Liver (tissue), 3 donors: ENCODE data around the gene SSC4D.
"Not testable (repeated sequence)": the region's sequence is repeated elsewhere in the genome, so short reads cannot be mapped to it uniquely, and the experiment has no call there.

Source experiments
- GABPA ChIP-seq, 2 donors: IDR thresholded peaks in 1 of 2; conservative IDR thresholded peaks in 1 of 2; 2 replicates each; pipeline ENCODE4 v1.6.1; 2016; ENCODE audit warnings: antibody characterized with exemption in 2 of 2, mild to moderate bottlenecking in 1 of 2, moderate library complexity in 1 of 2
- JUND ChIP-seq, 2 donors: IDR thresholded peaks; 2 replicates each; pipeline ENCODE4 v1.6.1; 2016; ENCODE audit warnings: antibody characterized with exemption in 2 of 2
- RAD21 ChIP-seq, 2 donors: IDR thresholded peaks; 2 replicates each; pipeline ENCODE4 v1.6.1; 2016; ENCODE audit warnings: antibody characterized with exemption in 2 of 2, mild to moderate bottlenecking in 2 of 2
- RXRA ChIP-seq, 2 donors: IDR thresholded peaks; 2 replicates each; pipeline ENCODE4 v1.6.1; 2017 to 2018; ENCODE audit warnings: antibody characterized with exemption in 2 of 2, mild to moderate bottlenecking in 1 of 2
- SP1 ChIP-seq: IDR thresholded peaks from 2 replicates; pipeline ENCODE4 v1.6.1; 2018; ENCODE audit warnings: antibody characterized with exemption, mild to moderate bottlenecking
- TAF1 ChIP-seq: conservative IDR thresholded peaks from 2 replicates; pipeline ENCODE4 v1.6.1; 2016; ENCODE audit warnings: antibody characterized with exemption, mild to moderate bottlenecking
- YY1 ChIP-seq: IDR thresholded peaks from 2 replicates; pipeline ENCODE4 v1.6.1; 2016; ENCODE audit warnings: antibody characterized with exemption, mild to moderate bottlenecking
- TF ChIP-seq, protein P1 (sequence below): fragments of 150-350 bp; IDR thresholded peaks from 2 replicates; pipeline ENCODE4 v1.5.1; 2017; ENCODE audit warnings: improper control_type of control experiment, low read depth, low read length; ENCODE audit not compliant: missing input control
- TF ChIP-seq, protein P2 (sequence below): IDR thresholded peaks from 2 replicates; pipeline ENCODE4 v1.6.1; 2016; ENCODE audit warnings: antibody characterized with exemption
- TF ChIP-seq, protein P3 (sequence below): IDR thresholded peaks from 2 replicates; pipeline ENCODE4 v1.6.1; 2016; ENCODE audit warnings: antibody characterized with exemption, mild to moderate bottlenecking
- donor health status: healthy.
- donor health status: healthy.

DNA sequence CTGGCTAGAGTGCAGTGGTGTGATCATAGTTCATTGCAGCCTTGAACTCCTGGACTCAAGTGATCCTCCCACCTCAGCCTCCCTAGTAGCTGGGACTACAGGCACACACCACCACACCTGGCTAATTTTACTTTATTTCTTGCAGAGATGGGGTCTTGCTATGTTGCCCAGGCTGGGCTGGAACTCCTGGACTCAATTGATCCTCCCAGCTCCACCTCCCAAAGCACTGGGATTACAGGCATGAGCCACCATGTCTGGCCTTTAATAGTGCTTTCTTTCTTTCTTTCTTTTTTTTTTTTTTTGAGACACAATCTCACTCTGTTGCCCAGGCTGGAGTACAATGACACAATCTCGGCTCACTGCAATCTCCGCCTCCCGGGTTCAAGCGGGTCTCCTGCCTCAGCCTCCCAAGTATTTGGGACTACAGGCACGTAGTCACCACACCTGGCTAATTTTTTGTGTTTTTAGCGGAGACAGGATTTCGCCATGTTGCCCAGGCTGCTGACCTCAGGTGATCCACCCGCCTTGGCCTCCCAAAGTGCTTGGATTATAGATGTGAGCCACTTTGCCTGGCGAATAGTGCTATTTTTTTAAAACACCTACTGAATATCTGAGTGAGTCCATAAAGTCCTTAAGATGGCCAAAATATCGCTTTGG lies 8.3 kb upstream of the SSC4D start:
- TF ChIP-seq, protein P1, sequence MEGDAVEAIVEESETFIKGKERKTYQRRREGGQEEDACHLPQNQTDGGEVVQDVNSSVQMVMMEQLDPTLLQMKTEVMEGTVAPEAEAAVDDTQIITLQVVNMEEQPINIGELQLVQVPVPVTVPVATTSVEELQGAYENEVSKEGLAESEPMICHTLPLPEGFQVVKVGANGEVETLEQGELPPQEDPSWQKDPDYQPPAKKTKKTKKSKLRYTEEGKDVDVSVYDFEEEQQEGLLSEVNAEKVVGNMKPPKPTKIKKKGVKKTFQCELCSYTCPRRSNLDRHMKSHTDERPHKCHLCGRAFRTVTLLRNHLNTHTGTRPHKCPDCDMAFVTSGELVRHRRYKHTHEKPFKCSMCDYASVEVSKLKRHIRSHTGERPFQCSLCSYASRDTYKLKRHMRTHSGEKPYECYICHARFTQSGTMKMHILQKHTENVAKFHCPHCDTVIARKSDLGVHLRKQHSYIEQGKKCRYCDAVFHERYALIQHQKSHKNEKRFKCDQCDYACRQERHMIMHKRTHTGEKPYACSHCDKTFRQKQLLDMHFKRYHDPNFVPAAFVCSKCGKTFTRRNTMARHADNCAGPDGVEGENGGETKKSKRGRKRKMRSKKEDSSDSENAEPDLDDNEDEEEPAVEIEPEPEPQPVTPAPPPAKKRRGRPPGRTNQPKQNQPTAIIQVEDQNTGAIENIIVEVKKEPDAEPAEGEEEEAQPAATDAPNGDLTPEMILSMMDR, result not testable (repeated sequence)
- TF ChIP-seq, protein P2, sequence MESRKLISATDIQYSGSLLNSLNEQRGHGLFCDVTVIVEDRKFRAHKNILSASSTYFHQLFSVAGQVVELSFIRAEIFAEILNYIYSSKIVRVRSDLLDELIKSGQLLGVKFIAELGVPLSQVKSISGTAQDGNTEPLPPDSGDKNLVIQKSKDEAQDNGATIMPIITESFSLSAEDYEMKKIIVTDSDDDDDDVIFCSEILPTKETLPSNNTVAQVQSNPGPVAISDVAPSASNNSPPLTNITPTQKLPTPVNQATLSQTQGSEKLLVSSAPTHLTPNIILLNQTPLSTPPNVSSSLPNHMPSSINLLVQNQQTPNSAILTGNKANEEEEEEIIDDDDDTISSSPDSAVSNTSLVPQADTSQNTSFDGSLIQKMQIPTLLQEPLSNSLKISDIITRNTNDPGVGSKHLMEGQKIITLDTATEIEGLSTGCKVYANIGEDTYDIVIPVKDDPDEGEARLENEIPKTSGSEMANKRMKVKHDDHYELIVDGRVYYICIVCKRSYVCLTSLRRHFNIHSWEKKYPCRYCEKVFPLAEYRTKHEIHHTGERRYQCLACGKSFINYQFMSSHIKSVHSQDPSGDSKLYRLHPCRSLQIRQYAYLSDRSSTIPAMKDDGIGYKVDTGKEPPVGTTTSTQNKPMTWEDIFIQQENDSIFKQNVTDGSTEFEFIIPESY, result not testable (repeated sequence)
- TF ChIP-seq RAD21 (IDR thresholded peaks at IDR 0.05); JUND (IDR thresholded peaks at IDR 0.05); YY1; RXRA (IDR thresholded peaks at IDR 0.05); TAF1; GABPA (IDR thresholded peaks at IDR 0.05 in 1 of 2, conservative IDR thresholded peaks at IDR 0.05 in 1 of 2); SP1: not testable (repeated sequence)
- TF ChIP-seq, protein P3, sequence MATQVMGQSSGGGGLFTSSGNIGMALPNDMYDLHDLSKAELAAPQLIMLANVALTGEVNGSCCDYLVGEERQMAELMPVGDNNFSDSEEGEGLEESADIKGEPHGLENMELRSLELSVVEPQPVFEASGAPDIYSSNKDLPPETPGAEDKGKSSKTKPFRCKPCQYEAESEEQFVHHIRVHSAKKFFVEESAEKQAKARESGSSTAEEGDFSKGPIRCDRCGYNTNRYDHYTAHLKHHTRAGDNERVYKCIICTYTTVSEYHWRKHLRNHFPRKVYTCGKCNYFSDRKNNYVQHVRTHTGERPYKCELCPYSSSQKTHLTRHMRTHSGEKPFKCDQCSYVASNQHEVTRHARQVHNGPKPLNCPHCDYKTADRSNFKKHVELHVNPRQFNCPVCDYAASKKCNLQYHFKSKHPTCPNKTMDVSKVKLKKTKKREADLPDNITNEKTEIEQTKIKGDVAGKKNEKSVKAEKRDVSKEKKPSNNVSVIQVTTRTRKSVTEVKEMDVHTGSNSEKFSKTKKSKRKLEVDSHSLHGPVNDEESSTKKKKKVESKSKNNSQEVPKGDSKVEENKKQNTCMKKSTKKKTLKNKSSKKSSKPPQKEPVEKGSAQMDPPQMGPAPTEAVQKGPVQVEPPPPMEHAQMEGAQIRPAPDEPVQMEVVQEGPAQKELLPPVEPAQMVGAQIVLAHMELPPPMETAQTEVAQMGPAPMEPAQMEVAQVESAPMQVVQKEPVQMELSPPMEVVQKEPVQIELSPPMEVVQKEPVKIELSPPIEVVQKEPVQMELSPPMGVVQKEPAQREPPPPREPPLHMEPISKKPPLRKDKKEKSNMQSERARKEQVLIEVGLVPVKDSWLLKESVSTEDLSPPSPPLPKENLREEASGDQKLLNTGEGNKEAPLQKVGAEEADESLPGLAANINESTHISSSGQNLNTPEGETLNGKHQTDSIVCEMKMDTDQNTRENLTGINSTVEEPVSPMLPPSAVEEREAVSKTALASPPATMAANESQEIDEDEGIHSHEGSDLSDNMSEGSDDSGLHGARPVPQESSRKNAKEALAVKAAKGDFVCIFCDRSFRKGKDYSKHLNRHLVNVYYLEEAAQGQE, result not testable (repeated sequence)
